ENCODE data around the gene TRAF3.

The TRAF3 gene

GRCh38 chr14:102939820-102940561 is 162.7 kb downstream of the TRAF3 start:
- DNase-seq, result no peak

DNA sequence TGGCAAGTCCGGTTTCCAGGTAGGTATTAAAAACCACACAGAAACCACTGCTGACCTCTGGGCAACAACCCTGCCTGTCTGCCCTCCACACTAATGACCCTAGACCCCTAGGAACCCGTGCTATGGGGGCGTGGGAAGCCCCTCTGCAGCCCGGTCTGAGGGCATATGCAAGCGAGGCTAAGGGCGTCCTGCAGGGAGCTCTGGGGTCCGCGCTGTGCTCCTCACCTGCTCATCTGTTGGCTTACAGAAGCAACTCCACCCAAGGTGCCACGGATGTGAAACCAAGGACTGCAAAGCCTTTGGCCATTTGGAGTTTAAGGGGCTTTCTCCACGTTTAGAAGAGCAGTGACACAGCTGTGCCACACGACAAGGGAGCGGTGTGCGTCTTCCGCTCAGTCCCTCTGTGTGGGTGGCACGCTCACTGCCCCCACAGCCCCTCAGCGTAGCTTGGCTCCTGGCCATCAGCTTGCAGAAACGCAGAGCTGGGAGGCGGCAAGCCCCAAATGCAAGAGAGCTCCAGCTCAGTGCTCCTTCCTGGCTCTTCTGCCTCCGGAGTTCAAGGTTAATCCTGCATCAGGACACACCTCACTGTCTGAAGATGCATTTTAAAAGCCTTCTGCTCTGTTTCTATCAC is 163.6 kb downstream of the TRAF3 start:
- DNase-seq, result no peak

GRCh38 chr14:102941419-102942011 is 164.3 kb downstream of the TRAF3 start:
- no peak for DNase-seq

GRCh38 chr14:102942069-102942468 is 164.8 kb downstream of the TRAF3 start:
- no peak for DNase-seq

- no peak for DNase-seq
Observed at GRCh38 chr14:102943454-102943853, 166.2 kb downstream of the TRAF3 start.

DNA sequence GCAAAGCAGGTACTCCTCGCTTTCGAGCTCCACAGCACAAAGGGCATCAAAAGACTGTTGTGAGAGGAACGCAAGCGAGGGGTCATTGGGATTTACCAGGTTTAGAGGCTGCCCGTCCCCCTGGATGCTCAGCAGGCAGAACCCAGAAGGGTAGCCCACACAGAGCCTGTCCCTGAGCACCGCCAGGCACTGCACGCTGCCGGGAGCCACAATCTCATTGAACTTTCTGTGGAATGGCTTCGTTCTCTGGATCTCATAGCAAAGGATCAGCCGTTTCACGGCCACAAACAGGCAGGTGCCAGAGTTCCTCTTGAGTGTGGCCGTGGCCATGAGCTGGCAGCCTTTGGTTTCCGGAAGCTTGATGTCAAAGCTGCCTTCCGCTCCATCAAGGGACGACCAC is 166.7 kb downstream of the TRAF3 start:
- no peak for DNase-seq

- no peak for DNase-seq
Observed at GRCh38 chr14:102944448-102945330, 167.4 kb downstream of the TRAF3 start.

DNA sequence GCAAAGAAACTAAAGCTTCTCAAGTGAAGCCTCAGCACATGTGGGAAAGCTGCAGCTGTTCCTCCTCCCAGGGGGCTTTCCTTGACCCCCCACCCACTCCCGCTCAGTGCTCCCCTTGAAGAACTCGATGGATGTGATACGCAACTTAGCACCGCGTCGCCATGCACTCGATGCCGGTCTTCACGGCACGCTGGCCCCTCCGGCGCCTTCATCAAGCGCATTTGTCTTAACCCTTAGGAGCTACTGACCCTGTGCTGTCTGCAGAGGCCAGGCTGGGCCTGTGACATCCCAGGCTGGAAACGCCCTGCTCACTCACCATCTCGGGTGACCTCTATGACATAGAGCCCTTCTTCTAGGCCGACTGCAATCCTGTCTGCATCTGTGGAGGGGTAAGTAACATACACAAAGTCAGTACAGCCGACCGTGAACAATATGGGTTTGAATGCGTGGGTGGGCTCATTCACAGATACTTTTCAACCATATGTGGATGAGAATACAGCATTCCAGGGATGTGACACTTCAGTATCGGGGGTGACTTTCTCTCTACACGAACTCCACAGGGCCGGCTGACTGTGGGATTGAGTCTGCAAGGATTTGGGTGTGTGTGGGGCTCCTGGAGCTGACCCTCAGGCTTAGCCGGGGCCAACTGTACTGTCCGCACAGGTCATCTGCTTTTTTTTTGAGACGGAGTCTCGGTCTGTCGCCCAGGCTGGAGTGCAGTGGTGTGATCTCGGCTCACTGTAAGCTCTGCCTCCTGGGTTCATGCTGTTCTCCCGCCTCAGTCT is 168.3 kb downstream of the TRAF3 start:
- no peak for DNase-seq

- DNase-seq, result no peak
Observed at GRCh38 chr14:102947321-102948103, 170.3 kb downstream of the TRAF3 start.

DNA sequence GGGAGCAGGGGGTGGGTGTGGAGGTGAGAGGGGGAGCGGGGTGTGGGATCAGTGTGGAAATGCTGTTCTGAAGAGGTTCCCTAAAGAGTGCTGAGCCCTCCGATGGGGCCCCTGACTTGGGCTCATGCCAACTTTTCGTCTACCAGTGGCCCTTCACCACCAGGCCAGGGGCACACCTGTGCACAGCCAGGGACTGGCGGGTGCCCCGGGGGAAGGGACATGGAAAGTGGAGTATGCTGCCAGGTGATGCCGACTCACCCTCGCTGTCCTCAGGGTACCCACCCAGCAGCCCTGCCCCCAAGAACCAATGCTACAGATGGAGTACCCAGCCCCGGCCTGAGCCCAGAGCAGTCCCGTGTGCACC is 171.4 kb downstream of the TRAF3 start:
- no peak for DNase-seq

GRCh38 chr14:102949062-102949800 is 172.0 kb downstream of the TRAF3 start:
- DNase-seq, result peak in 2 of 14 donors; percentile 12 to 42

DNA sequence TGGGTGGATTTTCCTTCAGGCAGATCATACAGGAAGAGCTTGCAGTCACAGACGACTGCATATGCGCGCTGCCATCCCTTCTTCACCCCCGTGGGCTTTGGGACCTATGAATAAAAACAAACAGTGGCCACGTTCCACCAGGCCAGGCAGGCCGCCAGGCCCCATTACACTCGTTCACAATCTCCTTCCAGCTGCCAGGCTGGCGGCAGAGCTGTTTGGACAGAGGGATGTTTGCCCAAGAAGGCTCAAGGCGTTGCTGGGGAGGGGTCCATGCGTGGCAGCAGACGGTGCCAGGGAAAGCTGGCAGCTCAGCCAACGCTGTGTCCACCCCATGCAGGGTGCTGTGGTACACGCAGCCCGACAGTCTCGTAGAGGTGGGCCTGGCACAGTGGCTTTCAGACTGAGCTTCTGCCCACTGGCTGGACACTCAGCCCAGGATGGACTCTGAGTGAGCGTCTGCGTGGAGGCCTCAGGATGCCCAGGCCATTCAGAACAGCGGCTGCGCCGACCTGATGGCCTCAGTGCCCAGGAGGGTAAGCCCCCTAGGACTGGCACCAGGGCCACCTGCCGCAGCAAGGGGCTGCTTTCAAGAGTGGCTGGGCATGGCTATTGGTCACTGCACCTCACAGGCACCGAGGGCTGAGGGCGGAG is 172.7 kb downstream of the TRAF3 start:
- DNase-seq, result peak in 12 of 14 donors; percentile 26 to 83 (median 46)

GRCh38 chr14:102951034-102951433 is 173.8 kb downstream of the TRAF3 start:
- peak in 11 of 14 donors; percentile 39 to 83 (median 70) for DNase-seq

DNA sequence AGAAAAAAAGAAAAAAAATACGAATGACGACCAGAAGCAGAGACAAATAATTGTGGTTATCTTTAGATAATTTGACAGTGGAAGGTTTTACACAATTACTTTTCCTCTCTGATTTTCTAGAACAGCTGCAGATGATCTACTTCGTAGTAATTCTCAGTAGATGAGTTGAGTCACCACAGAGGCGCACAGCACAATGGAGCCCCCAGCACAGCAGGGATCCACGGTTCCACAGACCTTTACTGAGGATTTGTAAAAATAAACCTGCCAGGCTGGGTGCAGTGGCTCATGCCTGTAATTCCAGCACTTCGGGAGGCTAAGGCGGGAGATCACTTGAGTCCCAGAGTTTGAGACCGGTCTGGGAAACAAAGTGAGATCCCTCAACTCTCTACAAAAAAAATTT is 174.6 kb downstream of the TRAF3 start:
- no peak for DNase-seq

DNA sequence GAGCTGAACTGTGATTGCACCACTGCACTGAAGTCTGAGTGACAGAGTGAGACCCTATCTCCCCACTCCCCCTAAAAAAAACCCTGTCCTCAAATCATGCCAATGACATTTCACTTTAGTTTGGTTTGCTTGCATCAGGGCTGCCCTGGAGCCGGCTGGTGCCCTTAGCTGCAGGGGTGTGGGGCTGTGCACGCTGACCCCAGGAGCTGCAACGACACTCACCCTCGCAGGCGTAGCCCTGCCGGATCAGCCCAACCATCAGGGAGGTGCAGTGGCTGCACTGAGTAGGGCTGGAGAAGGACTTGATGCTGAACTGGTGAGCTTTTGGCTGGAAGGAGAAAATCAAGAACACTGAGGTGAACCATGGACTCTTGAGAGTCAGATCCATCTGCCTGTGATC is 175.0 kb downstream of the TRAF3 start:
- DNase-seq, result no peak

- DNase-seq, result no peak
Observed at GRCh38 chr14:102953100-102953499, 175.9 kb downstream of the TRAF3 start.

GRCh38 chr14:102954081-102954789 is 177.0 kb downstream of the TRAF3 start:
- no peak for DNase-seq

DNA sequence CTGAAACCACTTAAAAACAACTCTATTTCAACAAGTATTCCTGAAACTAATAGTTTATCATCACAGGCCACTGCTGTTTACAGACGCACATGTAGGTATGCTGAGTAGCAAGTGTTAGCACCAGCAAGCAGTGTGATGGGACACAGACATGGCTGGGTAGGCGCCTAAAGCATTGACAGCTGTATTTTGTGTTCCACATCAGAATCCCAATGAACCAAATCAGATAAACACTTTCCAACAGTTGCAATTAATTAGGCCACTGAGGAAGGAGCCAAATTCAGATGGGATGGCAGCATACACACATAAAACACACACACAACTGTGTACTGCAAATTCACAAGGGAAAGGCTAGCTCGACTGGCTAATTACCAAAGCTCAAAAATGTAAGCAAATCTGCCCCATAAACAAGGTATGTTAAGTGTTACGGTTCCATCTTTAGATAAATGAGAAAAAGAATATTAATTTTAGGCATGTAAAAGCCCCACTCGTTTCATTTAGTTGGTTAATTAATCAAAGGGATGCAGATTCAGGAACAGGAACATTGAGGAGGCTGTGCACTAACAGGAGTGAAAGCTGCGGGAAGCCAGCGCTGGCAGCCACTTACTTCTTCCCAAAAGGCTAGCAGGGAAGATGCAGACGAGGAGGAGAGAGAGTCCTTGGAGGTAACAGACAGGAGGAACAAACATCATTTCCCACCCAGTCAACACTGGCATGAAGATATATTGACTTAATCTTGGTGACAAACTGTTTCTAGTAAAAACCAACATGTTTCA is 178.6 kb downstream of the TRAF3 start:
- DNase-seq, result no peak
